ENCODE data around the gene FOSB.

FOSB gene

DNA sequence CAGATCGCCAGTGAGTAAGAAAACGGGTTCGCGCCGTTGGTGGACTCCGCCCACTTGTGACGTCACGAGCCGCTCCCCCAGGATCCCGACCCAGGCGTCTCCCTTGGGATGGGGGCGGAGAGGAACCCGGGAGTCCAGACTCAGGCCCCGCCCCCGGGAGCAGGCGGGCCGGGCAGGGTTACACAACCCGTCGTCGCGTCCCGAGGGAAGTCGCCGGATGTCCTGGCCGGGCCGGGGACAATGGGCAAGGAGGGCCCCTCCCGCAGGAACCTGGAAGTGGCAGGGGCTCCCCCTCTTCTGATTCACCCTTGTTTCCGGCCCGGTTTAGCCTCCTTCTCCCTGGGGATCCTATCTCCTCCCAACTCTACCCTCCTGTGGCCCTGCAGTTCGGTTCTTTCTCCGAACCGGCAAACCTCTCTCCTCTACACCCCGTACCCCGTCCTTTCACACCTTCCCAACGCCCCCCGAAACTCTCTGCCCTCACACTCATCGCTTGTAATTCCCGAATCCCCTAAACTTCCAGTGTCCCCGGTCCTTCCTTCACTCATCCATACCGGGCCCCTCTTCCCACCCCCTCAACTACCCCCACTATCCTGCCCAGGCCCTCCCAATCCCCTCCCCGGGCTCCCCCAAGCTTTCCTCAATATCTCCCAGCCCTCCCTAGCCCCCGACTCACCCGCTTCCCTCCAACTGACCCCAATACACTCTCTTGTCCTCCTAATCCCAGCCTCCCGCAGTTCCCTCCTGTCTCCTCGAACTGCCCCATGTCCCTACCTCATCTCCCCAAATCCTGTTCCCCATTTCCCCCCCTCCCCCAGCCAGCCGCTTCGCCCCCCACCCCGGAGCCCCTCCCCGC, 24.1 kb upstream of the FOSB start:
- H3K4me1 ChIP-seq (ENCODE audit: insufficient read depth, low read length): peaks cover 20% of the 10 kb centered on the region
- peak overlapping the region; percentile 44 for H3K9ac ChIP-seq (ENCODE audit: low read length)
- H3K36me3 ChIP-seq (ENCODE audit: insufficient read depth, low read length): no peaks in the 10 kb centered on the region
- H3K4me3 ChIP-seq (ENCODE audit: low read depth in 1 of 2, low read length in 2 of 2): peak overlapping the region in 1 of 2 donors; percentile 58
- H3K9me3 ChIP-seq (ENCODE audit: low read length): no peaks in the 10 kb centered on the region
- peak overlapping the region; percentile 63 for H3K27ac ChIP-seq (ENCODE audit: low read depth, low read length)
- no peaks in the 10 kb centered on the region for H3K27me3 ChIP-seq (ENCODE audit: control insufficient read depth in 1 of 2, insufficient read depth in 2 of 2, low read length in 2 of 2)

DNA sequence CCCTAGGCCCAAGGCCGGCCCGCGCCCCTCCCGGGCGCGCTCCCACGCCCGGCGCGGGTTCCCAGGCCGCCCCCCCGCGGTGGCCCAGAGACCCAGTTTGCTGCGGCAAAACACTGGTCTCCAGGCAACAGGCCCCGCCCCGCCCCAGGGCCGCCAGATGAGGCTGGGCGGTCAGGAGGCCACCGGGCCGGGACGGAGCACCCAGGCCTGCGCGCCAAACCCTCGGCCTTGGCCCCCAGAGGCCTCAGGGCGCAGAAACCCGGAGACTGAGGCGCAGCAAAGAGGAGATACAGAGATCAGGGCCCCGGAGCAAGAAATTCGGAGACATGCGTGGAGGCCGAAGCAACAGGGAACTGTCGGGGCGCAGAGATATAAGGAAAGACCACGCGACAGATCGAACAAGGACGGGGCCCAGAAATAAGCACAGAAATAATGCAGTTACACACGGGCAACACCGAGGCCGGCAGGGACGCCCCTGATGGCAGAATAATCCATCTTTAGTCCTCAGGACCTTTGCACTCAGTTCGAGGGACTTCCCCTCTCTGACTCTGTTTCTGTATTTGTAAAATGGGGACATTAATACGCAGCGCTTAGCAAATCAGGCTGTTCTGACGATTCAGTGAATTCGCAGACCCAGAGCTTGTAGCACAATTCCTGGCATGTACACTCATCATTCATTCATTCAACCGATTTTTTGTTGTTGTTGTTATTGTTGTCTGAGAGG, 23.3 kb upstream of the FOSB start:
- H3K4me3 ChIP-seq (ENCODE audit: low read depth in 1 of 2, low read length in 2 of 2): peak overlapping the region in 1 of 2 donors; percentile 48
- H3K9me3 ChIP-seq (ENCODE audit: low read length): no peaks in the 10 kb centered on the region
- H3K27me3 ChIP-seq (ENCODE audit: control insufficient read depth in 1 of 2, insufficient read depth in 2 of 2, low read length in 2 of 2): no peaks in the 10 kb centered on the region
- H3K4me1 ChIP-seq (ENCODE audit: insufficient read depth, low read length): peaks cover 25% of the 10 kb centered on the region
- H3K9ac ChIP-seq (ENCODE audit: low read length): peak overlapping the region; percentile 55
- H3K36me3 ChIP-seq (ENCODE audit: insufficient read depth, low read length): no peaks in the 10 kb centered on the region
- peak overlapping the region; percentile 74 for H3K27ac ChIP-seq (ENCODE audit: low read depth, low read length)

DNA sequence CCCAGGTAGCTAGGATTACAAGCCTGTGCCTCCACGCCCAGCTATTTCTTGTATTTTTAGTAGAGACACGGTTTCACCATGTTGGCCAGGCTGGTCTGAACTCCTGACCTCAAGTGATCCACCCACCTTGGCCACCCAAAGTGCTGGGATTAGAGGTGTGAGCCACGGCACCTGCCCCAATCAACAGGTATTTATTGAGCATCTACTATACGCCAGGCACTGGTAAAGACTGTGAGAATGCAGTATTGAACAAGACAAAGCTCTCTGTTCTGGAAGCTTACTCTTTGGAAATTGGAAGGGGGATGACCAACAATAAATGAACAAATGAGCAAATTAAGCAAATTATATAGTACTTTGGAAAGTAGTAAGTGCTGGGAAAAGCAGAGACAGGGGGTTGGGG, 22.7 kb upstream of the FOSB start:
- no peak overlapping the region for H3K9ac ChIP-seq (ENCODE audit: low read length)
- H3K27ac ChIP-seq (ENCODE audit: low read depth, low read length): no peak overlapping the region
- peaks cover 27% of the 10 kb centered on the region for H3K4me1 ChIP-seq (ENCODE audit: insufficient read depth, low read length)
- H3K9me3 ChIP-seq (ENCODE audit: low read length): no peaks in the 10 kb centered on the region
- H3K27me3 ChIP-seq (ENCODE audit: control insufficient read depth in 1 of 2, insufficient read depth in 2 of 2, low read length in 2 of 2): no peaks in the 10 kb centered on the region
- no peak overlapping the region for H3K4me3 ChIP-seq (ENCODE audit: low read depth in 1 of 2, low read length in 2 of 2)
- no peaks in the 10 kb centered on the region for H3K36me3 ChIP-seq (ENCODE audit: insufficient read depth, low read length)

DNA sequence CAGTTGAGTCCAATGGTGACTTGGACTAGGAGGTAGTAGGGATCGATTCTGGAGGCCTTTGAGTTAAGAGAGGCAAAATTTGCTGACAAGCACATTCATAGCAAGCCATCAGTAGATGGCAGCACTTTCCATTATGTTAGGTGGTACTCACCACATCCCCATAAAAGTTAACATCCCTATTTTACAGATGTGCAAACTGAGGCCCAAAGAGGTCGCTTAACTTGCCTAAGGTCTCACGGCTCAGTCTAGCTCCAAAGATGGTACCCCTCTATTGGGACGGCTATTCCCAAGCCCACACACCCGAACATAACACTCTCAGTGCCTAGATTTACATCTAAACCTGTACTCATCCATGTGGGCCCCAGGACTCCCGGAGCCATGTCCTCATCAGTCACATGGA, 21.5 kb upstream of the FOSB start:
- no peaks in the 10 kb centered on the region for H3K36me3 ChIP-seq (ENCODE audit: insufficient read depth, low read length)
- peaks cover 26% of the 10 kb centered on the region for H3K4me1 ChIP-seq (ENCODE audit: insufficient read depth, low read length)
- no peak overlapping the region for H3K9ac ChIP-seq (ENCODE audit: low read length)
- H3K4me3 ChIP-seq (ENCODE audit: low read depth in 1 of 2, low read length in 2 of 2): no peak overlapping the region
- H3K9me3 ChIP-seq (ENCODE audit: low read length): no peaks in the 10 kb centered on the region
- no peaks in the 10 kb centered on the region for H3K27me3 ChIP-seq (ENCODE audit: control insufficient read depth in 1 of 2, insufficient read depth in 2 of 2, low read length in 2 of 2)
- no peak overlapping the region for H3K27ac ChIP-seq (ENCODE audit: low read depth, low read length)

DNA sequence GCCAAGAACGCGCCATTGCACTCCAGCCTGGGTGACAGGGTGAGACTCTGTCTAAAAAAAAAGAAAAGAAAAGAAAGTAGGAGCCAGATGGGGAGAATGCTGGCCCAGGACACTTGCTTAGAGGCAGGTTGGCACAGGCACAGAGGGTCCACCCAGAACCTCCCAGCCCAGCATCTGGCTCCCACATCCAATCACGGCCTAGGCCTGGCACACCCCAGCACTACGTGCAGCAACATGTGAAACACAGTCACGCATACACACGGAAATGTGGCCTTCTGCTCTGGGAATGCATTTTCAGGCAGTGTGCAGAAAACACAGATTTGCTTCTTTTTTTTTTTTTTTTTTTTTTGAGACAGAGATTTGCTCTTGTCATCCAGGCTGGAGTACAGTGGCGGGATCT, 20.9 kb upstream of the FOSB start:
- peaks cover 26% of the 10 kb centered on the region for H3K4me1 ChIP-seq (ENCODE audit: insufficient read depth, low read length)

DNA sequence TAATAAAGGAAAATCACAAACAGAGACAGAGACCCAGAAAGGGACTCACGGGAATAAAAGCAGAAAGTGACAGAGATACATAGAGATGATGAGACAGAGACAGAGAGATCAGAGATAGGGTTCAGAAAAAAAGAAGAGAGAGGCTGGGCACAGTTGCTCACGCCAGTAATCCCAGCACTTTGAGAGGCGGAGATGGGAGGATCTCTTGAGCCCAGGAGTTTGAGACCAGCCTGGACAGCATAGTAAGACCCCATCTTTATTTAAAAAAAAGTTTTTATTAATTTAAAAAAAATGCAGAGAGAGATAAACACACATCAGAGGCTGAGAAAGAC, 19.4 kb upstream of the FOSB start:
- Histone ChIP-seq H3K9ac (ENCODE audit: low read length) (no peak overlapping the region), H3K4me3 (ENCODE audit: low read depth in 1 of 2, low read length in 2 of 2) (no peak overlapping the region), H3K27ac (ENCODE audit: low read depth, low read length) (peak overlapping the region; percentile 3), H3K36me3 (ENCODE audit: insufficient read depth, low read length) (no peaks in the 10 kb centered on the region), H3K4me1 (ENCODE audit: insufficient read depth, low read length) (peaks cover 19% of the 10 kb centered on the region), H3K27me3 (ENCODE audit: control insufficient read depth in 1 of 2, insufficient read depth in 2 of 2, low read length in 2 of 2) (no peaks in the 10 kb centered on the region), H3K9me3 (ENCODE audit: low read length) (no peaks in the 10 kb centered on the region)

More for the DNA sequence above, 20.9 kb upstream of the FOSB start:
- no peak overlapping the region for H3K4me3 ChIP-seq (ENCODE audit: low read depth in 1 of 2, low read length in 2 of 2)
- H3K27me3 ChIP-seq (ENCODE audit: control insufficient read depth in 1 of 2, insufficient read depth in 2 of 2, low read length in 2 of 2): no peaks in the 10 kb centered on the region
- no peak overlapping the region for H3K27ac ChIP-seq (ENCODE audit: low read depth, low read length)
- H3K9me3 ChIP-seq (ENCODE audit: low read length): no peaks in the 10 kb centered on the region
- no peaks in the 10 kb centered on the region for H3K36me3 ChIP-seq (ENCODE audit: insufficient read depth, low read length)
- H3K9ac ChIP-seq (ENCODE audit: low read length): no peak overlapping the region

DNA sequence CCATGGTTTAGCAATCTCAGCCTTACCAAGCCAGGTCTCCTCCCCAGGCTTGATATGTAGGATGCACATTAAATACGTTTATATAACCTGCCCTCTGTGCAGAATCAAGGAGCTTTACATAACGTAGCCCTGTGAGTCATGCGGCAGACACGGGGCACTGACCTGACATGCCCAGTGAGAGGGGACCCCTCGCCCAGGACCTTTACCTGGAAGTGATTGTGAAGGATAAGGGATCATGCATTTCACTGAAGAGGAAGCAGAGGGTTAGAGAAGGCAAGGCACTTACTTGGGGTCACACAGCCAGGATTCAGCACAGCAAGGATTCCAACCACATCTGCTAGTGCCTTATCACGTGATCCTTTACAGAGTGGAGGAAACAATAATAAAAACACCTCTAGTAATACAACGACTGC, 18.9 kb upstream of the FOSB start:
- peak overlapping the region; percentile 3 for H3K27ac ChIP-seq (ENCODE audit: low read depth, low read length)
- H3K9me3 ChIP-seq (ENCODE audit: low read length): no peaks in the 10 kb centered on the region
- no peak overlapping the region for H3K9ac ChIP-seq (ENCODE audit: low read length)
- peaks cover 19% of the 10 kb centered on the region for H3K4me1 ChIP-seq (ENCODE audit: insufficient read depth, low read length)
- H3K4me3 ChIP-seq (ENCODE audit: low read depth in 1 of 2, low read length in 2 of 2): no peak overlapping the region
- no peaks in the 10 kb centered on the region for H3K36me3 ChIP-seq (ENCODE audit: insufficient read depth, low read length)
- no peaks in the 10 kb centered on the region for H3K27me3 ChIP-seq (ENCODE audit: control insufficient read depth in 1 of 2, insufficient read depth in 2 of 2, low read length in 2 of 2)

DNA sequence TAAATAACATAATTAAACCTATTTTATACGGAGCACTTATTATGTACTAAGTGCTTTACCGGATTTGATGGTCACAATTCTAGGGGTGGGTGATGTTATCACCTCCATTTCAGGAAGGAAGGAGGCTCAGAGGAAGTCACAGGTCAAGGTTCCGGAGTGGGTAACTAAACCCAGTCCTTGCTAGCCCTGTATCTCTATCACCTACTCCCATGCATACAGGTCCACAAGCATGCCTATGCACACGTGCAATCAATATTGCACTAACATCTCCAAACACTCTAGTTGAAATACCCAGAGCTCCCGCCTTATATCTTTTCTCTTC, 17.8 kb upstream of the FOSB start:
- H3K36me3 ChIP-seq (ENCODE audit: insufficient read depth, low read length): no peaks in the 10 kb centered on the region
- H3K4me3 ChIP-seq (ENCODE audit: low read depth in 1 of 2, low read length in 2 of 2): peak overlapping the region; percentile 47 to 52
- no peak overlapping the region for H3K27ac ChIP-seq (ENCODE audit: low read depth, low read length)
- H3K9me3 ChIP-seq (ENCODE audit: low read length): no peaks in the 10 kb centered on the region
- H3K27me3 ChIP-seq (ENCODE audit: control insufficient read depth in 1 of 2, insufficient read depth in 2 of 2, low read length in 2 of 2): no peaks in the 10 kb centered on the region
- H3K9ac ChIP-seq (ENCODE audit: low read length): peak overlapping the region; percentile 1
- peaks cover 15% of the 10 kb centered on the region for H3K4me1 ChIP-seq (ENCODE audit: insufficient read depth, low read length)

DNA sequence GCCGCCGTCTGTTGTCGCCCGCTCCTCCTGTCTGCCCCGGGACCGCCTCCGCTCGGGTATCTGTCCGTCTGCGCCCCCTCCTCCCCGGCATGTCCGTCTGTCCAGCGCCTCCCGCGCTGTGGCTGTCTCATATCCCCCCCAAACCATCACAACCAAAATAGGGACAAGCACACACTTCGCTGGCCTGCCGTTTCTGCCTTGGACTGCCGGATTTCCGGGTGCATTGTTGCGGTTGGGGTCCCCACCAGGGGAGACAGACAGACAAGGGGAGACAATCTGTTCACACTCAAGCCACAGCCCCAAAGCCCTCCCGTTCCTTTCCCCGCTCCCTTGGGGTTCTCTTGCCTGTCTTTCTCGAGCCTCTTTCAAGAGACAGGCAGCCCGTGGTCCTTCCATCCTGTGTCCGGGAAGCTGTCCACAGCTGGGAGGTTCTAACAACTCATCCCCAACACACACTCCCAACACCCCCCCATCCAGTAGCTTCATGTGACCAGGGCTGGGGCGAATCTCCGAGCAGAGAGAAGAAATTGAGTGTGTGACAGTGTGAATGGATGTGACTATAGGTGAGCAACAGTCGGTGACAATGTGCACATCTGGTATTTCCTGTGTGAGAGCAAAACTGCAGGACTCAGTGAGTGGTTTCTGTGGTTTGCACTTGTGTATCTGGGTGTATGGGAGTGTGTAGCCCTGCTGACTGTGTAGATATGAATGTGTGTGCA, 16.5 kb upstream of the FOSB start:
- H3K4me3 ChIP-seq (ENCODE audit: low read depth in 1 of 2, low read length in 2 of 2): peak overlapping the region; percentile 55 to 82
- peak overlapping the region; percentile 81 for H3K27ac ChIP-seq (ENCODE audit: low read depth, low read length)
- H3K27me3 ChIP-seq (ENCODE audit: control insufficient read depth in 1 of 2, insufficient read depth in 2 of 2, low read length in 2 of 2): no peaks in the 10 kb centered on the region
- peaks cover 27% of the 10 kb centered on the region for H3K4me1 ChIP-seq (ENCODE audit: insufficient read depth, low read length)
- H3K9me3 ChIP-seq (ENCODE audit: low read length): no peaks in the 10 kb centered on the region
- peak overlapping the region; percentile 95 for H3K9ac ChIP-seq (ENCODE audit: low read length)
- H3K36me3 ChIP-seq (ENCODE audit: insufficient read depth, low read length): no peaks in the 10 kb centered on the region

DNA sequence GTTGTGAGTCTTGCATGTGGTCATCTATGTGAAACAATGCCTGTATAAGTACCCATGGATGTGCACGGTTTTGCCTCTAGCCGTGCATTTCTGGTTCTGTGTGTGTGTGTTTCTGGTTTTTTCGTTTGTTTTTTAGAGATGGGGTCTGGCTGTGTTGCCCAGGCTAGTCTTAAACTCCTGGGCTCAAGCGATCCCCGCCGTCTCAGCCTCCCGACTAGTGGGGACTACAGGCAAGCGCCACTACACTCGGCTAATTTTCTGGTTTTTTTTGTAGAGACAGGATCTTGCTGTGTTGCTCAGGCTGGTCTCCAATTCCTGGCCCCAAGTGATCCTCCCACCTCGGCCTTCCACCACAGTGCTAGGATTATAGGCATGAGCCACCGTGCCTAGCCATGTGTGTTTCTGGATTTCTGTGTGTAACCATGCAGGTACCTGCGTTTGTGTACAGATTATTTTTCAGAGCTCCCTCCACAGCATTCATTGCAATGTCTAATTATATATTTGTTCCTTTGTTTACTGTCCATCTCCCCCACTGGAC, 15.9 kb upstream of the FOSB start:
- Histone ChIP-seq H3K4me3 (ENCODE audit: low read depth in 1 of 2, low read length in 2 of 2) (no peak overlapping the region), H3K36me3 (ENCODE audit: insufficient read depth, low read length) (no peaks in the 10 kb centered on the region), H3K27ac (ENCODE audit: low read depth, low read length) (no peak overlapping the region), H3K9ac (ENCODE audit: low read length) (no peak overlapping the region), H3K9me3 (ENCODE audit: low read length) (no peaks in the 10 kb centered on the region), H3K4me1 (ENCODE audit: insufficient read depth, low read length) (peaks cover 30% of the 10 kb centered on the region), H3K27me3 (ENCODE audit: control insufficient read depth in 1 of 2, insufficient read depth in 2 of 2, low read length in 2 of 2) (no peaks in the 10 kb centered on the region)

DNA sequence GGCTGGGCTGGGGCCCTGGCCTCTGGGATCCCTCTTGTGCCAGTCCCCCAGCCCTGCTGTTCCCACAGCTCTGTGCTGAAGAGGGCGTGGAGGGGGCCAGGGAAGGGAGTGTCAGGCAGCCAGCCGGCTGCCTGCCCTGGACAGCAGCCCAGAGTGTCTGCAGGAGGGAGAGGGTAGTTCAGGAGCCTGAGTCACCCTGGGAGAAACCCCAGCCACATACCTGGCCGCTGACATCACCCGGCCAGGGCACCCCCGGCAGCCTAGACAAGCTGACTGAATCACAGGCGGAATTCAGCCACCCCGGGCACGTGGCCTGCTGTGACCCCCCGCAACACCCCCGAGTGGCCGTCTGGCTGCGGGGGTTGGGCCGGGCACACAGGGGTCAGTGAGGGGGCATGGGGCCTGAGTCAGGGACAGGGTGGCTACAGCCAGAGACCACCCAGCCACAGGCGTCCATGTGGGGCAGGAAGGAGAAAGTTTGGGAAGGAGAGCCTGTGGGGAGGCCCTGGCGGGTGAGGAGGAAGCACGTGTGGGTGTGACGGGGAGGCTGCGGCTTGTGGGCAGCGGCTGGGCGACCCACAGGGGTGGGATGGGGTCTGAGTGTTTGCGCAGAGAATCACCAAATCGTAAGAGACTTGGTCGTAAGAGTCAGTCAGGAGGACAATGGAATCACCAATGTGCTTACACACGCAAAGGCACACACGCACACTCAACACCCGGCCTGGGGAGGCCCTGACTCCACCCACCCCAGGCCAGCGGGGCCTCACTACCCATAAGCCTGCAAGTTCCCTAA, 11.9 kb upstream of the FOSB start:
- no peaks in the 10 kb centered on the region for H3K36me3 ChIP-seq (ENCODE audit: insufficient read depth, low read length)
- no peaks in the 10 kb centered on the region for H3K27me3 ChIP-seq (ENCODE audit: control insufficient read depth in 1 of 2, insufficient read depth in 2 of 2, low read length in 2 of 2)
- H3K9ac ChIP-seq (ENCODE audit: low read length): peak overlapping the region; percentile 27
- peaks cover 18% of the 10 kb centered on the region for H3K4me1 ChIP-seq (ENCODE audit: insufficient read depth, low read length)
- H3K4me3 ChIP-seq (ENCODE audit: low read depth in 1 of 2, low read length in 2 of 2): no peak overlapping the region
- H3K9me3 ChIP-seq (ENCODE audit: low read length): no peaks in the 10 kb centered on the region
- H3K27ac ChIP-seq (ENCODE audit: low read depth, low read length): peak overlapping the region; percentile 61

Measured in muscle layer of colon (tissue), 2 donors.